GM10266 (cell line): ENCODE data around the gene CAPRIN1.

Experiments used
- DNase-seq: peaks from one replicate; pipeline ENCODE4 v3.0.0; 2012; ENCODE audit errors: extremely low spot score
- TF ChIP-seq, protein P1 (sequence below): IDR thresholded peaks from 2 replicates; pipeline ENCODE4 v1.5.1; 2012; ENCODE audit warnings: mild to moderate bottlenecking, low read depth; ENCODE audit not compliant: control insufficient read depth, insufficient read depth; ENCODE audit errors: missing control alignments

CAPRIN1 gene

DNA sequence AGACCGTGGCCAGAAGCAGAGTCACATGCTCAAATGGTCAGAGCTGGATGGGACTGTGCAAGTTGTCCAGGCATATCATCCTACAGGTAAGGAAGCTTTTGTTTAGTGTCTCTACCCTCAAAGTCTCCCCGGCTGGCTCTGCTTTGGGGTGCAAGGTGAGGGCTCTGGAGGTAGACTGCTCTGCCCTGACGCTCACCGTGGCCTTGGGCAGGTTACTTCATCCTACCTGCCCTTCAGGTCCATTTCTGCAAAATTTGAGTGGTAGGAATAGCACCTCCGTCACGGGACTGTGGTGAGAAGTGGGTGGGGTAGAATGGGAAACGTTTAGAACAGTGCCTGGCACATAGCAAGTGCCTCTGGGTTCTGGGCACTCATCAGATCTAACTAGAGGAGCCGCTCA lies 96.0 kb downstream of the CAPRIN1 start:
- TF ChIP-seq, protein P1, sequence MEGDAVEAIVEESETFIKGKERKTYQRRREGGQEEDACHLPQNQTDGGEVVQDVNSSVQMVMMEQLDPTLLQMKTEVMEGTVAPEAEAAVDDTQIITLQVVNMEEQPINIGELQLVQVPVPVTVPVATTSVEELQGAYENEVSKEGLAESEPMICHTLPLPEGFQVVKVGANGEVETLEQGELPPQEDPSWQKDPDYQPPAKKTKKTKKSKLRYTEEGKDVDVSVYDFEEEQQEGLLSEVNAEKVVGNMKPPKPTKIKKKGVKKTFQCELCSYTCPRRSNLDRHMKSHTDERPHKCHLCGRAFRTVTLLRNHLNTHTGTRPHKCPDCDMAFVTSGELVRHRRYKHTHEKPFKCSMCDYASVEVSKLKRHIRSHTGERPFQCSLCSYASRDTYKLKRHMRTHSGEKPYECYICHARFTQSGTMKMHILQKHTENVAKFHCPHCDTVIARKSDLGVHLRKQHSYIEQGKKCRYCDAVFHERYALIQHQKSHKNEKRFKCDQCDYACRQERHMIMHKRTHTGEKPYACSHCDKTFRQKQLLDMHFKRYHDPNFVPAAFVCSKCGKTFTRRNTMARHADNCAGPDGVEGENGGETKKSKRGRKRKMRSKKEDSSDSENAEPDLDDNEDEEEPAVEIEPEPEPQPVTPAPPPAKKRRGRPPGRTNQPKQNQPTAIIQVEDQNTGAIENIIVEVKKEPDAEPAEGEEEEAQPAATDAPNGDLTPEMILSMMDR, result no peak
- DNase-seq, result no peak

DNA sequence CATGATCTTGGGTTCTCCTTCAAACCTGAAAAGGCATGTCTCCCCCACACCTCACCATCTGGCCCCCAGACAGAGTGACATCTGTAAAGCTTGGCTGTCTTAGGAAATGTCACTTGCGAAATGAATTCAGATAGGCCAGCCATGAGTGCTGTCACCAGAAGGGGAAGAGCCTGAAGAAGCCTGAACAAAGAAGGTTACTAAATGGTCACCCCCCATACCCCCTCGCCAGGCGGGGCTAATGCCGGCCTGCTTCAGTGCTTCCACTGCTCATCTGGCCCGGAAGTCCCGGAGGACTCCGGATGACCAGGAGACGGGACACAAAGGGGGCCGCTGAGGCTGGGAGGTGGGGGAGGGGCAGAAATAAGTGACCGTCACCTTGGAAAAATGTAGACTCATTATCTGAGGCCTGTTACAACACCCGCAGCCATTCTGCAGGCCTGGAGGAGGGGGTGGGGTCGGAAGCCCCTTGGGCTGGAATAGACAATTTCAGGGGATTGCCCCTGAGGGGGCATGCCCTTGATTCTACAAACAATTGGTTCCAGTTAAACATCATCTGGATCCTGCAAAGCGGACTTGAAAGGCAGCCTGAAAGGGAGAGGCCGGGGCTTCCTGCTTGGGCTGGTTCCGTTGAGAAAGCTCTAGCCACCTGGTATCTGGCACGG lies 97.1 kb downstream of the CAPRIN1 start:
- DNase-seq, result no peak

DNA sequence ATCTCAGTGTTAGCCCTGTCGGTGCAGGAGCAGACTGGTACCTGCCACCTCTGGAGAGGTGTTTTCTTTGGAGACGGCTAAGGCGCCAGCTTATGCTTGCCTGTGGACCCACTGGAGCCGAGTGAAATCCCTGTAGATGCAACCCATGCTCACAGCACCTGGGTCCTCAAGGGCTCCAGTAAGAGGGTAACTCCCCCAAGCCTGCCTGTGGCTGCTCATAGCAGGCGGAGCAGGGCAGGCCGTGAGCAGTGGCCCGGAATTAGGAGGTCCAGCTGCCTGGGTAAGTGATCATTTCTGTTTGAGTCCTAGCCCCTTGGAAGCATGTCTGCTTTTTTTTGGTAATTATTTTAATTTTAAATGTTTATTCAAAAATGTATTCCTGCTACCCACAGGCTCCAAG lies 97.7 kb downstream of the CAPRIN1 start:
- DNase-seq, result no peak
- TF ChIP-seq, protein P1, result no peak

More for the DNA sequence above, 97.1 kb downstream of the CAPRIN1 start:
- TF ChIP-seq, protein P1, result no peak

DNA sequence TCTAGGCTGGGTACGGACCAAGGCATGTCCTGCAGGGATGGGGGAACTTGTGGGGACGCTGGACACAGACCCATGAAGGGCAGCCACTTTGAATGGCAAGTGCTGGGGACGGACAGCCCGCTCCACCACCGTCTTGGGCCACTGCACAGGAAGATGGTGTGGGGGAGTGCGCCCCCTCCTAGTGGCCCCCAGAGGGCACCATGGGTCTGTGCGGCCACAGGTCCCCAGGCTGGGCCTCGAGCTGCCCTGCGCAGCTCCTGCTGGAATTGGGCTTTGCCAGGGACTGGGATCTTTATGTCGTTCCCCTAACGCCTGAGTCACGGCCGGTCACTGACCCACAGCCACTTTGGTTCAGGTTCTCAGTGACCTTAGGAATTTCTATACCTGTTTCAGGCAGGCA lies 98.3 kb downstream of the CAPRIN1 start:
- TF ChIP-seq, protein P1, result no peak
- DNase-seq, result no peak

DNA sequence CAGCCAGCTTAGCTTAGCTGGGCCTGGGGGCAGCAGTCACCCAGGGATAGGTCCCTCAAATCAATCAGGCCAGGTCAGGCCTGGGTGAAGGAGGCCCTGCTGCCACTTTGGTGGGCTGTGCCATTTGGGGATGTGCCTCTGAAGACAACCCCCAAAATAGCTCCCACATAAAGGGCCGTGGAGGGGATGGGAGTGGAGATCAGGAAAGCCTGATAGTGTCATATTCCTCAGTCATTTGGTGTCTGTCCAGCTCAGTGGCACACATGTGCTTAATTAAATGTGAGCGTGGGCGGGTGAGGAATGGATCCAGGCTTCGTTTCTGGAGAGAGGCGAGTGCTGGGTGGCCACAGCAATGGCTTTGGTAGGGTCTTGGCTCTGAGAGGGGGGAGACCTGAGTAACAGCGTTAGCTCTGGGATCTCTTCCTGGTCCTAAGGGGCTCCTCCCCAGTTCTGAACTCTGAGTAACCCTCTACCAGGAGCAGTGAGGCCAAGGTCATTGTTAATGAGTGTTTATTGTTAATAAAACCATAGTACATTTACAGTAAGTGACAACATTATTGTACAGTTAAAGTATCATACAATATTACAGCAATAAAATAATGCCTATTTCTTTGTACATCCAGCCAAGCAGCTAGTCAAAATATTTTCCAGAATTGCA lies 99.1 kb downstream of the CAPRIN1 start:
- TF ChIP-seq, protein P1, result no peak
- no peak for DNase-seq
